Uterus (tissue), 4 donors: ENCODE measurements around the gene CA14. TPM values are rescaled to one million over a fixed set of nuclear protein-coding genes. Genes with fewer than 3 reads are reported as not detected.
A peak's percentile ranks its signal among the peaks of the same experiment; 100 is the strongest.

ENCODE experiments used
- DNase-seq, 2 donors: peaks; one replicate each; pipeline ENCODE4 v3.0.0-alpha.2; 2019 to 2020
- H3K27ac ChIP-seq, 2 donors: fragments of 200-600 bp; sonication (generic); 1 replicate in 1 of 2; 2 replicates in 1 of 2; pipeline ENCODE4 v1.5.1; 2016 to 2018
- H3K27me3 ChIP-seq, 2 donors: fragments of 200-600 bp; sonication (generic); one replicate each; pipeline ENCODE4 v1.5.1; 2018 to 2019; ENCODE audit warnings: control low read depth in 1 of 2
- H3K36me3 ChIP-seq, 2 donors: fragments of 200-600 bp; sonication (generic); one replicate each; pipeline ENCODE4 v1.5.1; 2019; ENCODE audit warnings: control low read depth in 1 of 2
- H3K4me1 ChIP-seq, 2 donors: fragments of 200-600 bp; sonication (generic); one replicate each; pipeline ENCODE4 v1.5.1; 2018 to 2019; ENCODE audit warnings: control low read depth in 1 of 2
- H3K4me3 ChIP-seq, 2 donors: fragments of 200-600 bp; sonication (generic); 1 replicate in 1 of 2; 2 replicates in 1 of 2; pipeline ENCODE4 v1.5.1; 2018 to 2019; ENCODE audit warnings: mild to moderate bottlenecking in 1 of 2
- H3K9me3 ChIP-seq, 2 donors: fragments of 200-600 bp; sonication (generic); one replicate each; pipeline ENCODE4 v1.5.1; 2019; ENCODE audit warnings: control low read depth in 1 of 2
- CTCF ChIP-seq, 4 experiments: fragments of 200-600 bp in 2 of 4; fragments of 450-650 bp in 2 of 4; sonication (generic) in 2 of 4; IDR thresholded peaks; one replicate each; pipeline ENCODE4 v1.5.1; 2016 to 2019; ENCODE audit warnings: antibody characterized with exemption in 4 of 4, mild to moderate bottlenecking in 2 of 4, moderate library complexity in 1 of 4
- POLR2A ChIP-seq, 2 donors: fragments of 450-650 bp; IDR thresholded peaks; one replicate each; pipeline ENCODE4 v1.6.1; 2016; ENCODE audit warnings: antibody characterized with exemption in 2 of 2, mild to moderate bottlenecking in 1 of 2, moderate library complexity in 1 of 2
- intact Hi-C: fragments of 100-400 bp; cut with DNase I; formaldehyde crosslinking; loops from one replicate; pipeline ENCODE4 v1.15.1; 2023; ENCODE audit warnings: low total_unique reads
- total RNA-seq, 4 donors: library from RNA; depleted of rRNA in 3 of 4; stranded (reverse); fragments of >200 nt in 3 of 4; gene quantifications; one replicate each; pipeline versions ENCODE4 v1.1.0 to v1.2.4, GENCODE V29; 2014 to 2023
- donor health status: DM: yes; HTN: yes; CAD: no.

Gene CA14
- total RNA-seq, 4 donors from 2014 or later = 0.88 to 0.90 TPM; not detected in 2

- peak overlapping the region in 1 of 2 donors; percentile 69 for H3K27ac ChIP-seq
- no peaks in the 10 kb centered on the region for H3K4me1 ChIP-seq
- DNase-seq = no peak
- intact Hi-C loops = no loop called here
- H3K27me3 ChIP-seq = no peaks in the 10 kb centered on the region
- no peaks in the 10 kb centered on the region for H3K36me3 ChIP-seq
- no peaks in the 10 kb centered on the region for H3K9me3 ChIP-seq
- TF ChIP-seq POLR2A (IDR thresholded peaks at IDR 0.05) (no peak), CTCF (IDR thresholded peaks at IDR 0.05) (no peak)
- no peak overlapping the region for H3K4me3 ChIP-seq
These were observed 13.9 kb downstream of the CA14 start for GRCh38 chr1:150271291-150271959.

- H3K4me3 ChIP-seq = no peak overlapping the region
- intact Hi-C loops = no loop called here
- H3K4me1 ChIP-seq = no peaks in the 10 kb centered on the region
- no peaks in the 10 kb centered on the region for H3K36me3 ChIP-seq
- DNase-seq = no peak
- no peaks in the 10 kb centered on the region for H3K27me3 ChIP-seq
- H3K9me3 ChIP-seq = no peaks in the 10 kb centered on the region
- peak overlapping the region; percentile 52 to 69 for H3K27ac ChIP-seq
- TF ChIP-seq CTCF (IDR thresholded peaks at IDR 0.05) = no peak
- TF ChIP-seq POLR2A (IDR thresholded peaks at IDR 0.05) = no peak
These were observed 15.7 kb downstream of the CA14 start for GRCh38 chr1:150273311-150273710.

GRCh38 chr1:150280138-150280707 is 22.6 kb downstream of the CA14 start:
- intact Hi-C loops = no loop called here
- Histone ChIP-seq H3K4me1 (no peaks in the 10 kb centered on the region), H3K27ac (peak overlapping the region in 1 of 2 donors; percentile 92), H3K9me3 (no peaks in the 10 kb centered on the region), H3K4me3 (no peak overlapping the region), H3K36me3 (no peaks in the 10 kb centered on the region), H3K27me3 (no peaks in the 10 kb centered on the region)
- no peak for TF ChIP-seq POLR2A (IDR thresholded peaks at IDR 0.05)
- no peak for TF ChIP-seq CTCF (IDR thresholded peaks at IDR 0.05)
- no peak for DNase-seq

GRCh38 chr1:150281221-150281757 is 23.7 kb downstream of the CA14 start:
- peak; percentile 74 to 83 for DNase-seq
- TF ChIP-seq CTCF (IDR thresholded peaks at IDR 0.05) = peak; percentile 65 to 74 (median 72)
- TF ChIP-seq POLR2A (IDR thresholded peaks at IDR 0.05) = no peak
- intact Hi-C loops = no loop called here
- H3K9me3 ChIP-seq = no peaks in the 10 kb centered on the region
- peak overlapping the region; percentile 85 to 92 for H3K27ac ChIP-seq
- H3K4me3 ChIP-seq = peak overlapping the region; percentile 40 to 52
- H3K36me3 ChIP-seq = no peaks in the 10 kb centered on the region
- no peaks in the 10 kb centered on the region for H3K4me1 ChIP-seq
- H3K27me3 ChIP-seq = no peaks in the 10 kb centered on the region
